Measurements from ENCODE around the gene WNT7A.
"Not testable (repeated sequence)": the region's sequence is repeated elsewhere in the genome, so short reads cannot be mapped to it uniquely, and the experiment has no call there.

Gene WNT7A

GRCh38 chr3:13879946-13880810, at the start of gene WNT7A:
WNT7A (minus strand) TSS chr3:13880071; CDS start chr3:13879816, 255 bp downstream.
- DNase-seq, result peak; percentile 22

- not testable (repeated sequence) for DNase-seq
Measured at GRCh38 chr3:13928741-13929140, 48.9 kb upstream of the WNT7A start.

GRCh38 chr3:13927295-13927694, 47.4 kb upstream of the WNT7A start:
- no peak for DNase-seq

- DNase-seq, result no peak
Measured at GRCh38 chr3:13916375-13916774, 36.5 kb upstream of the WNT7A start.

DNA sequence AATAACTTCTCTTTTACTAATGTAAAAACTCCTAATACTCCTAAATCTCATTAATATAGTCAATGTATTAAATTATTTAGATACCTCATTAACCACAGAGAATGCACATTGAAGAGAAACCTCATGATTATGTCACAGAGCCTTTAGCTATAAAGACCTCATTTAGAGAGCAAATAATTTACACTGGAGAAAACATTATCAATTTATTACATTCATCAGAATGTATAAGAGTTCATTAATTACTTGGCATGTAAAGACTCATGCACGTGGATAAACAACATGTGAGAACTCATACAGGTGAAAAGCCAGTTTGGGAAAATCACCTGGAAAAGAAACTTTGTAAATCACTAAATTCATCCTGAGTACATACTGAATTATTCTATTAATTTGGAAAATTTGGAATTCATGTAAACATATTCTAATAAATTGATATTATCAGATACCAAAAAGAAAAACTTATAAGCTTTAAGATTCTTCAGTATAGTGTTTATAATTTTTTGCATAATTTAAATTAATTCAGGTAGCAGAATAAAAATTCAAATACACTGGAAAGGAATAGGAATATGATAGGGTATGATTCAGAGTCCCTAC, 22.9 kb upstream of the WNT7A start:
- DNase-seq, result no peak

- DNase-seq, result no peak
Measured at GRCh38 chr3:13901935-13902584, 22.2 kb upstream of the WNT7A start.

DNA sequence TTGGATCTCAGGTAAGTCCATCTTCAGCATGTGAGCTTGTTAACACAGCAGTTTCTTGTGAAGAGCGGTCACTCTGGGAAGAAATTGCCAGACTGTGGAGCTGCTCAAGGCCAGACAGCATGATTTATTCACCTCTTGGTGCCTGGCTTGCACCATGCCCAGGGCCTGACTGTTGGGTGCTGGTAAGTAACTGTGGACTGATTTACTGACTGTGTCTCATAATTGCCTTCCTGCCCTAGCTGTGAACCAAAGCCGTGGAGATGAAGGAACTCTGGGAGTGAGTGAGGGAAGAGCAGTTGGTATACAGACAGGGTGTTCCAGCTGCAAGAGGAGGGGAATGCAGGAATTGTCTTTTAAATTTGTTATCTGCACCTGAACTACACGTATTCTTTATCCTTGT, 18.5 kb upstream of the WNT7A start:
- no peak for DNase-seq

DNA sequence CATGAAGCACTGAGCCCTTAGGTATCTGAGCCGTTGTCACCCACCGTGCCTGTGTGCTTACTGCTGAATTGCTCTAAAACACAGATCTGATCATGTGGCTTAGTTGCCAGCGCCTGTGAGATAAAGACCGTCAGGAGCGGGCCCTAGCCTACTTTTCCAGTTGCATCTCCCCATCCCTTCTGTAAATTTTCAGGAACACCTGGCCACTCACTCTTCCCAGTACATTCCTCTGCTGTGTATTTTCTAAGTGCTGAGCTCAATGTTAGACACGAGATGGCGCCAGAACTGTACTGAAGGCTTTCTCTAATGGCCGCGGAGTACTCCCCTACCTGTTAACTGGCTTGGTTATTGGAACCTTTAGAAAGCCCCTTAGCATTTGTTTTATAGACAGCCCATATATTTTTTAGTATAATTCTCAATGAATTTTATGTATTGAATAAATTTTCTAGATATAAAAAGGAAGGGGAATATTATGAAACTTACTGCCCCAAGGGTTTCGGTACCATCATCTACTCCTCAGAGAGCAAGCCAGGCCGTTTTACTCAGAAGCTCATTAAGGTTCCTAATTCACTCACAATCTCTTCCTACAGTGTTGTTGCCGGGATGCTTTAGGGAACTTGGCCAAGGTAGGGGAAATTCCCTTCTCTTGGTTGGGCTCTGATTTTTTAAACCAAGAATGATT, 16.7 kb upstream of the WNT7A start:
- peak; percentile 65 for DNase-seq

- DNase-seq, result peak; percentile 78
Measured at GRCh38 chr3:13895155-13896105, 15.6 kb upstream of the WNT7A start.

DNA sequence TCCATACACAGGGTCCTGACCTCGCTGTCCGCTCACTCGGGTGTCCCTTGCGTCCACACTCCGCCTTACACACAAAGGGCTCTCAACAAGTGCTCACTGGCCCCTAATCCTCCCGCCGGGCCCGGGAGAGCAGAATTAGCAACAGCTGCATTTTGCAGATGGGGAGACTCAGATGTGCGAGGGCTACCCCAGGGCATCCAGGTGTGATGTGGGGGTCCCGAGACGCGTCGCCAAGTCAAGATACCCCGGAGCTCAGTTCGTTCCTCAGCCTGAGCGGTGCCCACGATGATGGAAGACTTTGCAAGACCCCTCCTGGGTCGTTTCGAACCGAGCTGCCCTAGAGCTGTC, 14.9 kb upstream of the WNT7A start:
- DNase-seq, result no peak

DNA sequence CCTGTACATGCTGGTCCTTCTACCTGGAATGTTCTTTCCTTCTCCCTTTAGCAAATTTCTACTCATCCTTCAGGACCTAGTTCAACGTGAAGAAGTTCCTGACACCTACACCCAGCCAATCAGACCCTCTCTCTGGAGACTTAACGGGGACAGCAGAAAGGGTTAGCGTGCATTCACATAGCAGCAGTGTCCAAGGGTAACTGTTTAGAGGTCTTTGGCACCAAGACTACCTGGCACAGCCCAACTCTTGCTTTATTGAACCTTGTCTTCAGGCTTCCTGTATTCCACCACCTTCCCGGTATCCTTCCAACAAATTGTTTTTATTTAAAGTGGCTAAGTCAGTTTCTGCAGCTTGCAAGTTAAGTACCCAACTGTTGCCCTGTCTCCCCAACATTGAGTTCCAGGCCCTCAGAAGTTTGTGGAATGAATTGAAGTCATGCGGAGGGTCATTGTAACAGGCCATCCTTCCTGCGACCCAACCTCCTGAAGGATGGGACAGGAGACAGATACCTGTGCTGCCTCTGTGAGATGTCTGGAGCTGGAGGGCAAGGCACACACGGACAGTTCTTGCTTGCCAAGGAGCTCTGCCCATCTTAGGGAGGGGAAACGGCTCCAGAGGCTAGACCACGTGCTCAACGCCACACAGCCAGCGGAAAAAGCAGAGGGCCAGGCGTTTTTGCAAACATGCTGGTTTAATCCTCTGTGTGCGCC, 14.4 kb upstream of the WNT7A start:
- DNase-seq, result no peak

GRCh38 chr3:13892304-13892703, 12.4 kb upstream of the WNT7A start:
- no peak for DNase-seq

DNA sequence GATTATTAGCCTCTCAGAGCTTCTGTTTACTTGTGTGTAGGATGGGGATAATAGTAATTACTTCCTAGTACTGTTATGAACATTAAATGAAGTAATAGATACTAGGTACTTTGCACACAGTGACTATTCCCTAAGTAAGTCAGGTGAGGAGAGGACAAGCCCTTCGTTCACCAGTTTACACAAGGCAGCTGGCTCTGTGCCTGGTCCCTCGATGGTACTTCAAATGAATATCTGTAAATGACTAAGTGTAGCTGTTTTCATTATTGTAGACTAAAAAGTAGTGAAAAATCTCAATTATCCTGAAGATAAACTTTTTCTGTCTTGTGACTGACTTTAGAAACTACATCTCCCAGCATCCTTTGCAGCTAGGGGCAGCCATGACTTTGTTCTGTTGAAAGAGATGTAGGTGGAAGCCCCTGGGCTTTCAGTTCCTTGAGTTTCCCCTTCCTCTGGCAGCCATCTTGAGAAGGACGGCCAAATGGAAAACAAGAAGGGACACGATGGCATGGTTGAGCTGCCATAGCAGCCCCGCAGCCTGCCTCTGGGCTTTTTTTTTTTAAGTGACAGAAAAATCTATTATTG, 11.7 kb upstream of the WNT7A start:
- no peak for DNase-seq

DNA sequence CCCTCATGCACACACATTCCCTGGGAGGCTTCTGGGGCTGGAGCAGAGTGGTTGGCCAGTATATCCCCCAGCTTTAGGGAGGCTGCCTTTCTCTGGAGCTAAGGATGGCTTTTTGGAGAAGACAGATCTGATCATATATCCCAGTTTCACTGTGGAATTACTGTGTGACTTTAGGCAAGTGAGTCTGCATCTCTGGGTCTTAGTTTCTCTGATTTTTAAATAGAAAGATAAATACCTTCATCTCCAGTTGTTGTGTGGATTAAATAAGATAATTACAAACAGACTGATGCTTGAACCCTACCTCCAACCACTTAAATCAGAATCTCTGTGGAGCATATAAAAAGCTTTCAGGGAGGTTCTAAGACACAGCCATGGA, 11.1 kb upstream of the WNT7A start:
- DNase-seq, result no peak

GRCh38 chr3:13890377-13891016, 10.6 kb upstream of the WNT7A start:
- DNase-seq, result peak; percentile 7

GRCh38 chr3:13888576-13888975, 8.7 kb upstream of the WNT7A start:
- DNase-seq, result no peak

GRCh38 chr3:13887495-13888300, 7.8 kb upstream of the WNT7A start:
- no peak for DNase-seq

- DNase-seq, result no peak
Measured at GRCh38 chr3:13886593-13887129, 6.8 kb upstream of the WNT7A start.

DNA sequence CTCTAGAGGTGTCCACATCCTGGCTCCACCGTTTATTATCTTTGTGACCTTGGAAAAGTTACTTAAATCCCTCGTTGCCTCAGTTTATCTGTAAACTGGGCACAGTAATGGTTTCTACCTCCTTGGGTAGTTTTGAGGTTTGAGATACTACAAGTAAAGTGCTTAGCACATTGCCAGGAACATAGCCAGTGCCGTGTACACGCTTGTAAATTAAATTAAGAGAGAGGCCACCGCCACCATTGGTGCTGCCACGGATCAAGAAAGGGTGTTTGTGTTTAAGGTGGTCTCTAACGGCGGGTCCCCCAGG, 5.8 kb upstream of the WNT7A start:
- no peak for DNase-seq

All from NCI-H69 (cell line).